ENCODE results near the gene APOBEC2. TPM values are rescaled to one million over a fixed set of nuclear protein-coding genes. Genes with fewer than 3 reads are reported as not detected.
A peak's percentile ranks its signal among the peaks of the same experiment; 100 is the strongest.

The APOBEC2 gene
- total and polyA plus RNA-seq, 2 of the 13 experiments (the other 11 are each of a cell fraction or from before 2014, with no cell fraction given) = 0.09 TPM; not detected in 1

DNA sequence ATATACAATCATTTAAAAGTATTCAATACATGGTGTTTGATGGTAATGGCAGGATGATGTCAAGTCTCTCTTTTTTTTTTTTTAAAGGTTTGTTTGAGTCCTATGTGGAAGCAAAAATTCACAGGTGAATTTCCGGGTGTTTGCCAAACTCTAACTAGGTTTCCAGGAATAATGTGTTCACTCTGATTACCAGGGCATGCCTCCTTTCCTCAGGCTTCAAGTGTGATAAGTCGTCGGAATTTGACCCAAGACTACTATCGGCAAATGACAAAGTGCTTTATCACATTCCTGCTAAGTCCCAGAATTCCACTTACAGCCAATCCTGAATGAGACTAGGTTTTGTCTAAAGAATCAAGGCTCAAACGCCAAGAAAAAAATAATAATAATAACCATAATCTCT is 11.8 kb downstream of the APOBEC2 start (continued):
- TF ChIP-seq, protein P1, sequence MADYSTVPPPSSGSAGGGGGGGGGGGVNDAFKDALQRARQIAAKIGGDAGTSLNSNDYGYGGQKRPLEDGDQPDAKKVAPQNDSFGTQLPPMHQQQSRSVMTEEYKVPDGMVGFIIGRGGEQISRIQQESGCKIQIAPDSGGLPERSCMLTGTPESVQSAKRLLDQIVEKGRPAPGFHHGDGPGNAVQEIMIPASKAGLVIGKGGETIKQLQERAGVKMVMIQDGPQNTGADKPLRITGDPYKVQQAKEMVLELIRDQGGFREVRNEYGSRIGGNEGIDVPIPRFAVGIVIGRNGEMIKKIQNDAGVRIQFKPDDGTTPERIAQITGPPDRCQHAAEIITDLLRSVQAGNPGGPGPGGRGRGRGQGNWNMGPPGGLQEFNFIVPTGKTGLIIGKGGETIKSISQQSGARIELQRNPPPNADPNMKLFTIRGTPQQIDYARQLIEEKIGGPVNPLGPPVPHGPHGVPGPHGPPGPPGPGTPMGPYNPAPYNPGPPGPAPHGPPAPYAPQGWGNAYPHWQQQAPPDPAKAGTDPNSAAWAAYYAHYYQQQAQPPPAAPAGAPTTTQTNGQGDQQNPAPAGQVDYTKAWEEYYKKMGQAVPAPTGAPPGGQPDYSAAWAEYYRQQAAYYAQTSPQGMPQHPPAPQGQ (CRISPR knock-in tag; IDR thresholded peaks at IDR 0.05; ENCODE audit: borderline replicate concordance) = no peak
- TF ChIP-seq, protein P2, sequence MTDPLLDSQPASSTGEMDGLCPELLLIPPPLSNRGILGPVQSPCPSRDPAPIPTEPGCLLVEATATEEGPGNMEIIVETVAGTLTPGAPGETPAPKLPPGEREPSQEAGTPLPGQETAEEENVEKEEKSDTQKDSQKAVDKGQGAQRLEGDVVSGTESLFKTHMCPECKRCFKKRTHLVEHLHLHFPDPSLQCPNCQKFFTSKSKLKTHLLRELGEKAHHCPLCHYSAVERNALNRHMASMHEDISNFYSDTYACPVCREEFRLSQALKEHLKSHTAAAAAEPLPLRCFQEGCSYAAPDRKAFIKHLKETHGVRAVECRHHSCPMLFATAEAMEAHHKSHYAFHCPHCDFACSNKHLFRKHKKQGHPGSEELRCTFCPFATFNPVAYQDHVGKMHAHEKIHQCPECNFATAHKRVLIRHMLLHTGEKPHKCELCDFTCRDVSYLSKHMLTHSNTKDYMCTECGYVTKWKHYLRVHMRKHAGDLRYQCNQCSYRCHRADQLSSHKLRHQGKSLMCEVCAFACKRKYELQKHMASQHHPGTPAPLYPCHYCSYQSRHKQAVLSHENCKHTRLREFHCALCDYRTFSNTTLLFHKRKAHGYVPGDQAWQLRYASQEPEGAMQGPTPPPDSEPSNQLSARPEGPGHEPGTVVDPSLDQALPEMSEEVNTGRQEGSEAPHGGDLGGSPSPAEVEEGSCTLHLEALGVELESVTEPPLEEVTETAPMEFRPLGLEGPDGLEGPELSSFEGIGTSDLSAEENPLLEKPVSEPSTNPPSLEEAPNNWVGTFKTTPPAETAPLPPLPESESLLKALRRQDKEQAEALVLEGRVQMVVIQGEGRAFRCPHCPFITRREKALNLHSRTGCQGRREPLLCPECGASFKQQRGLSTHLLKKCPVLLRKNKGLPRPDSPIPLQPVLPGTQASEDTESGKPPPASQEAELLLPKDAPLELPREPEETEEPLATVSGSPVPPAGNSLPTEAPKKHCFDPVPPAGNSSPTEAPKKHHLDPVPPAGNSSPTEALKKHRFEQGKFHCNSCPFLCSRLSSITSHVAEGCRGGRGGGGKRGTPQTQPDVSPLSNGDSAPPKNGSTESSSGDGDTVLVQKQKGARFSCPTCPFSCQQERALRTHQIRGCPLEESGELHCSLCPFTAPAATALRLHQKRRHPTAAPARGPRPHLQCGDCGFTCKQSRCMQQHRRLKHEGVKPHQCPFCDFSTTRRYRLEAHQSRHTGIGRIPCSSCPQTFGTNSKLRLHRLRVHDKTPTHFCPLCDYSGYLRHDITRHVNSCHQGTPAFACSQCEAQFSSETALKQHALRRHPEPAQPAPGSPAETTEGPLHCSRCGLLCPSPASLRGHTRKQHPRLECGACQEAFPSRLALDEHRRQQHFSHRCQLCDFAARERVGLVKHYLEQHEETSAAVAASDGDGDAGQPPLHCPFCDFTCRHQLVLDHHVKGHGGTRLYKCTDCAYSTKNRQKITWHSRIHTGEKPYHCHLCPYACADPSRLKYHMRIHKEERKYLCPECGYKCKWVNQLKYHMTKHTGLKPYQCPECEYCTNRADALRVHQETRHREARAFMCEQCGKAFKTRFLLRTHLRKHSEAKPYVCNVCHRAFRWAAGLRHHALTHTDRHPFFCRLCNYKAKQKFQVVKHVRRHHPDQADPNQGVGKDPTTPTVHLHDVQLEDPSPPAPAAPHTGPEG (CRISPR knock-in tag; IDR thresholded peaks at IDR 0.05) = no peak
- TF ChIP-seq, protein P3, sequence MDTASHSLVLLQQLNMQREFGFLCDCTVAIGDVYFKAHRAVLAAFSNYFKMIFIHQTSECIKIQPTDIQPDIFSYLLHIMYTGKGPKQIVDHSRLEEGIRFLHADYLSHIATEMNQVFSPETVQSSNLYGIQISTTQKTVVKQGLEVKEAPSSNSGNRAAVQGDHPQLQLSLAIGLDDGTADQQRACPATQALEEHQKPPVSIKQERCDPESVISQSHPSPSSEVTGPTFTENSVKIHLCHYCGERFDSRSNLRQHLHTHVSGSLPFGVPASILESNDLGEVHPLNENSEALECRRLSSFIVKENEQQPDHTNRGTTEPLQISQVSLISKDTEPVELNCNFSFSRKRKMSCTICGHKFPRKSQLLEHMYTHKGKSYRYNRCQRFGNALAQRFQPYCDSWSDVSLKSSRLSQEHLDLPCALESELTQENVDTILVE (CRISPR knock-in tag; IDR thresholded peaks at IDR 0.05) = no peak
- TF ChIP-seq JUND (CRISPR knock-in tag; IDR thresholded peaks at IDR 0.05) (no peak), MEIS1 (CRISPR knock-in tag; IDR thresholded peaks at IDR 0.05; ENCODE audit: borderline replicate concordance) (0 out of 2 replicates have a peak, but pooled peaks have one; percentile 3), SOX6 (IDR thresholded peaks at IDR 0.05) (no peak), SOX6 (CRISPR knock-in tag; IDR thresholded peaks at IDR 0.05) (no peak), ZNF883 (CRISPR knock-in tag; IDR thresholded peaks at IDR 0.05; ENCODE audit: not compliant biosample characterization) (no peak), U2AF2 (IDR thresholded peaks at IDR 0.05; ENCODE audit: low read depth, low read length) (no peak), YY1 (IDR thresholded peaks at IDR 0.05; ENCODE audit: insufficient read depth, insufficient replicate concordance, low read depth, low read length) (no peak), SOX13 (IDR thresholded peaks at IDR 0.05) (no peak), SOX13 (CRISPR knock-in tag; conservative IDR thresholded peaks at IDR 0.05 in 1 of 2, IDR thresholded peaks at IDR 0.05 in 1 of 2) (peak in 1 of 2 experiments; percentile 7; a peak in 1 of 4 replicates)
- TF ChIP-seq, protein P4, sequence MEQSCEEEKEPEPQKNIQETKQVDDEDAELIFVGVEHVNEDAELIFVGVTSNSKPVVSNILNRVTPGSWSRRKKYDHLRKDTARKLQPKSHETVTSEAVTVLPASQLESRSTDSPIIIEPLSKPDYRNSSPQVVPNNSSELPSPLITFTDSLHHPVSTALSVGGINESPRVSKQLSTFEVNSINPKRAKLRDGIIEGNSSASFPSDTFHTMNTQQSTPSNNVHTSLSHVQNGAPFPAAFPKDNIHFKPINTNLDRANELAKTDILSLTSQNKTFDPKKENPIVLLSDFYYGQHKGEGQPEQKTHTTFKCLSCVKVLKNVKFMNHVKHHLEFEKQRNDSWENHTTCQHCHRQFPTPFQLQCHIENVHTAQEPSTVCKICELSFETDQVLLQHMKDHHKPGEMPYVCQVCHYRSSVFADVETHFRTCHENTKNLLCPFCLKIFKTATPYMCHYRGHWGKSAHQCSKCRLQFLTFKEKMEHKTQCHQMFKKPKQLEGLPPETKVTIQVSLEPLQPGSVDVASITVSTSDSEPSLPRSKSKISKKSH (CRISPR knock-in tag; IDR thresholded peaks at IDR 0.05; ENCODE audit: borderline replicate concordance) = no peak
- TF ChIP-seq, protein P5, sequence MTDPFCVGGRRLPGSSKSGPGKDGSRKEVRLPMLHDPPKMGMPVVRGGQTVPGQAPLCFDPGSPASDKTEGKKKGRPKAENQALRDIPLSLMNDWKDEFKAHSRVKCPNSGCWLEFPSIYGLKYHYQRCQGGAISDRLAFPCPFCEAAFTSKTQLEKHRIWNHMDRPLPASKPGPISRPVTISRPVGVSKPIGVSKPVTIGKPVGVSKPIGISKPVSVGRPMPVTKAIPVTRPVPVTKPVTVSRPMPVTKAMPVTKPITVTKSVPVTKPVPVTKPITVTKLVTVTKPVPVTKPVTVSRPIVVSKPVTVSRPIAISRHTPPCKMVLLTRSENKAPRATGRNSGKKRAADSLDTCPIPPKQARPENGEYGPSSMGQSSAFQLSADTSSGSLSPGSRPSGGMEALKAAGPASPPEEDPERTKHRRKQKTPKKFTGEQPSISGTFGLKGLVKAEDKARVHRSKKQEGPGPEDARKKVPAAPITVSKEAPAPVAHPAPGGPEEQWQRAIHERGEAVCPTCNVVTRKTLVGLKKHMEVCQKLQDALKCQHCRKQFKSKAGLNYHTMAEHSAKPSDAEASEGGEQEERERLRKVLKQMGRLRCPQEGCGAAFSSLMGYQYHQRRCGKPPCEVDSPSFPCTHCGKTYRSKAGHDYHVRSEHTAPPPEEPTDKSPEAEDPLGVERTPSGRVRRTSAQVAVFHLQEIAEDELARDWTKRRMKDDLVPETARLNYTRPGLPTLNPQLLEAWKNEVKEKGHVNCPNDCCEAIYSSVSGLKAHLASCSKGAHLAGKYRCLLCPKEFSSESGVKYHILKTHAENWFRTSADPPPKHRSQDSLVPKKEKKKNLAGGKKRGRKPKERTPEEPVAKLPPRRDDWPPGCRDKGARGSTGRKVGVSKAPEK (CRISPR knock-in tag; IDR thresholded peaks at IDR 0.05; ENCODE audit: borderline replicate concordance) = 0 out of 2 replicates have a peak, but pooled peaks have one; percentile 36
